Smooth muscle cell (in vitro differentiated cells): Measurements from ENCODE around the gene LTB. TPM values are rescaled to one million over a fixed set of nuclear protein-coding genes. Genes with fewer than 3 reads are reported as not detected.

Source experiments
- DNase-seq: peaks from one replicate; lab custom pipeline; 2025; ENCODE audit not compliant: unreplicated experiment; lab: John Stamatoyannopoulos, UW
- H2AFZ ChIP-seq: fragments of 200-600 bp; sonication (generic); 2 replicates; pipeline ENCODE4 v1.6.0; 2016; ENCODE audit warnings: antibody characterized with exemption, low read depth, mild to moderate bottlenecking
- H3F3A ChIP-seq: fragments of 200-600 bp; sonication (generic); 2 replicates; pipeline ENCODE4 v1.6.0; 2017; ENCODE audit warnings: antibody characterized with exemption, low read depth
- H3K27ac ChIP-seq: fragments of 200-600 bp; sonication (generic); 2 replicates; pipeline ENCODE4 v1.5.1; 2016; ENCODE audit warnings: low read depth, mild to moderate bottlenecking
- H3K27me3 ChIP-seq: fragments of 200-600 bp; sonication (generic); 2 replicates; pipeline ENCODE4 v1.6.1; 2016; ENCODE audit warnings: low read depth, mild to moderate bottlenecking
- H3K36me3 ChIP-seq: fragments of 200-600 bp; sonication (generic); 2 replicates; pipeline ENCODE4 v1.5.1; 2016; ENCODE audit warnings: low read depth
- H3K4me1 ChIP-seq: fragments of 200-600 bp; sonication (generic); 2 replicates; pipeline ENCODE4 v1.5.1; 2016; ENCODE audit warnings: low read depth
- H3K4me2 ChIP-seq: fragments of 200-600 bp; sonication (generic); 2 replicates; pipeline ENCODE4 v1.6.0; 2016; ENCODE audit warnings: mild to moderate bottlenecking
- H3K4me3 ChIP-seq: fragments of 200-600 bp; sonication (generic); 2 replicates; pipeline ENCODE4 v1.5.1; 2016; ENCODE audit warnings: mild to moderate bottlenecking
- H3K79me2 ChIP-seq: fragments of 200-600 bp; sonication (generic); 2 replicates; pipeline ENCODE4 v1.6.0; 2016; ENCODE audit warnings: low read depth, mild to moderate bottlenecking
- H3K9ac ChIP-seq: fragments of 200-600 bp; sonication (generic); 2 replicates; pipeline ENCODE4 v1.6.0; 2016; ENCODE audit warnings: low read depth
- H3K9me3 ChIP-seq: fragments of 200-600 bp; sonication (generic); replicated peaks from 2 replicates; pipeline ENCODE4 v1.5.1; 2016; ENCODE audit warnings: low read depth
- H4K20me1 ChIP-seq: fragments of 200-600 bp; sonication (generic); 2 replicates; pipeline ENCODE4 v1.6.0; 2016; ENCODE audit warnings: low read depth
- CTCF ChIP-seq: fragments of 200-600 bp; sonication (generic); IDR thresholded peaks from 2 replicates; pipeline ENCODE4 v1.5.1; 2017; ENCODE audit warnings: borderline replicate concordance, mild to moderate bottlenecking, antibody characterized with exemption; ENCODE audit not compliant: insufficient read depth, poor library complexity, severe bottlenecking
- WGBS: methylation state at CpG from one replicate; pipeline ENCODE4 v1.1.7; 2016; ENCODE audit warnings: low lambda C conversion rate; 5-methylcytosine and 5-hydroxymethylcytosine counted together
- polyA plus RNA-seq: library from polyadenylated mRNA; unstranded; fragments of >200 nt; fragmentation: Nextera tagmentation; extraction: Ambion mirVana; gene quantifications from 2 replicates; pipeline ENCODE4 v1.2.1, GENCODE V29; 2016
- total RNA-seq: library from RNA; depleted of rRNA; stranded (reverse); fragments of >200 nt; gene quantifications from 2 replicates; pipeline ENCODE4 v1.2.3, GENCODE V29; 2014

Gene LTB
- total and polyA plus RNA-seq, 2 experiments from 2014 or later, result 0.75 TPM; not detected in 1

DNA sequence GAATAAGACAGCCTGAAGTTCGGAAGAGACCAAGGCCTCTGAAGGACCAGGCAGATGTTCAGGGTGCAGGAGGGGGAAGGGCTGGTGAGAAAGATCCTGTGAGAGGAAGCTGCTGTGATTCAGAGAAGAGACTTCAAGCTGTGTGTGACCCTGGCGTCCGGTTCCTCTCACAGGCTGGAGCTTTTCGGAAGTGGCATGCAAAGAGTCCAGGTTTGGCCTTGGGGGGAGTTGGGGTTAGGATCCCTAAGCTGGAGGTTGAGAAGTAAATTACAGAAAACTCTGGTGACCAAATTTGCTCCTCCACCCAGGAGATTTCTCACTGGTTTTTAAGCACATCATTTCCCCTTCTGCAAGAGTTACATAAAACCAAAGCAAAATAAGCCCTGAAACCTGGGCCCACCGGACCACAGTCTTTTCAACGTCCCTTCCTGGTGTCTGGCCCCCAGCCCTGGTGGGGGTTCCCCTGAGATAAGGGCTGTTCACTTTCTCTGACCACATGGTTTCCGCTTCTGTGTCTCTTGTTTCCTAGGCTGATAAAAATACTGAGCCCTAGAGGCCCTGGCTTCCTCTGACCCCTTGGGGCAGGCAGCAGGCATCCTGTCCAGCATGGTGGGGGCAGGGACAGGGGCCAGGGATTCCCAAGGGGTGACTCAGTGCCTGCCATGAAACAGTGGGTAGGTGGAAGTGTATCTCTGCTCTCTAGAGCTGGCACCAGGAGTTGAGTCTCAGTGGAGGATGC is 22.1 kb downstream of the LTB start:
- Histone ChIP-seq H3K27me3 (no peaks in the 10 kb centered on the region), H3K9me3 (no peaks in the 10 kb centered on the region), H2AFZ (no peak overlapping the region), H3K79me2 (no peaks in the 10 kb centered on the region), H3K4me3 (no peak overlapping the region), H3K27ac (peak overlapping the region; percentile 89), H4K20me1 (no peaks in the 10 kb centered on the region), H3F3A (peaks cover 26% of the 10 kb centered on the region), H3K4me1 (peaks cover 6% of the 10 kb centered on the region), H3K36me3 (no peaks in the 10 kb centered on the region), H3K4me2 (peak overlapping the region; percentile 50), H3K9ac (peak overlapping the region; percentile 5)
- no peak for TF ChIP-seq CTCF
- DNase-seq, result no peak
- WGBS, result 40% methylated on average over 7 of the region's 7 CpGs

DNA sequence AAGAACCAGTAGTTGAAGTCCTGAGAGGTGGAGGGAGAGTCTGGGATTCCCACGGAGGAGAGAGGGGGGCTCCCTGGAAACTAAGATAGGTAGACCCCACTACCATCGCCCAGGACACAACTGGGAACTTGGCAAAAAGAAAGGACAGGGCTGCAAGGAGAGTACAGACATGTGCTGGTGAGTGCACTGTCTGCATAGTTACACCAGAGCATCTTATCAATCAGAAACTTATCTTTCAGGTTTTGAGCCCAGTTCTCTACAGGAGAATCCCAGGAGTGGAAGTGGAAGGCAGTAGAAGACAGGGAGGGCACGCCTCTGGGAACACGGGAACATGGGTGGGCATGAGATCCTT is 22.6 kb downstream of the LTB start:
- H3K4me1 ChIP-seq, result peaks cover 6% of the 10 kb centered on the region
- no peak overlapping the region for H3K4me3 ChIP-seq
- no peaks in the 10 kb centered on the region for H3K9me3 ChIP-seq
- H3K27me3 ChIP-seq, result no peaks in the 10 kb centered on the region
- peak overlapping the region; percentile 89 for H3K27ac ChIP-seq
- peak overlapping the region; percentile 50 for H3K4me2 ChIP-seq
- H4K20me1 ChIP-seq, result no peaks in the 10 kb centered on the region
- no peak overlapping the region for H2AFZ ChIP-seq
- H3K36me3 ChIP-seq, result no peaks in the 10 kb centered on the region
- H3F3A ChIP-seq, result peaks cover 21% of the 10 kb centered on the region
- peak overlapping the region; percentile 5 for H3K9ac ChIP-seq
- 89% methylated on average over 4 of the region's 4 CpGs for WGBS
- TF ChIP-seq CTCF, result no peak
- no peak for DNase-seq
- peaks cover 4% of the 10 kb centered on the region for H3K79me2 ChIP-seq

- Histone ChIP-seq H3K9me3 (no peaks in the 10 kb centered on the region), H4K20me1 (no peaks in the 10 kb centered on the region), H3K4me1 (peaks cover 6% of the 10 kb centered on the region), H2AFZ (no peak overlapping the region), H3K27ac (peak overlapping the region; percentile 89), H3K27me3 (no peaks in the 10 kb centered on the region), H3K9ac (no peak overlapping the region), H3K4me3 (no peak overlapping the region), H3K79me2 (peaks cover 10% of the 10 kb centered on the region), H3K36me3 (no peaks in the 10 kb centered on the region), H3K4me2 (peak overlapping the region; percentile 50), H3F3A (peaks cover 20% of the 10 kb centered on the region)
- no peak for TF ChIP-seq CTCF
- 70% methylated on average over 14 of the region's 14 CpGs for WGBS
- no peak for DNase-seq
These were observed 23.4 kb downstream of the LTB start for GRCh38 chr6:31558631-31559500.
